OCI-LY1 (cell line): ENCODE measurements around the gene NCS1.

Source experiments
- H2AFZ ChIP-seq: fragments of 200-600 bp; sonication (generic), shearing (Covaris generic); 2 replicates; pipeline ENCODE4 v1.6.0; 2014; ENCODE audit warnings: antibody characterized with exemption, mild to moderate bottlenecking, low read length
- H3F3A ChIP-seq: fragments of 200-600 bp; sonication (generic), shearing (Covaris generic); 2 replicates; pipeline ENCODE4 v1.6.0; 2014; ENCODE audit warnings: mild to moderate bottlenecking, antibody characterized with exemption, low read length, moderate library complexity; ENCODE audit not compliant: insufficient read depth
- H3K27ac ChIP-seq: fragments of 200-600 bp; sonication (generic); 2 replicates; pipeline ENCODE4 v1.5.1; 2014; ENCODE audit warnings: low read length, mixed run types, mild to moderate bottlenecking, low read depth; ENCODE audit not compliant: poor library complexity, severe bottlenecking
- H3K27me3 ChIP-seq: fragments of 200-600 bp; sonication (generic); 2 replicates; pipeline ENCODE4 v1.6.0; 2014; ENCODE audit warnings: antibody characterized with exemption, mild to moderate bottlenecking, low read length, moderate library complexity; ENCODE audit not compliant: insufficient read depth
- H3K36me3 ChIP-seq: fragments of 200-600 bp; sonication (generic); 2 replicates; pipeline ENCODE4 v1.6.1; 2014; ENCODE audit warnings: mild to moderate bottlenecking, antibody characterized with exemption, low read length, moderate library complexity, mixed read lengths; ENCODE audit not compliant: insufficient read depth
- H3K4me1 ChIP-seq: fragments of 200-600 bp; sonication (generic); 2 replicates; pipeline ENCODE4 v1.5.1; 2014; ENCODE audit warnings: mild to moderate bottlenecking, low read length, moderate library complexity; ENCODE audit not compliant: insufficient read depth, severe bottlenecking
- H3K4me2 ChIP-seq: fragments of 200-600 bp; sonication (generic), shearing (Covaris generic); 2 replicates; pipeline ENCODE4 v1.6.1; 2014; ENCODE audit warnings: low read length
- H3K4me3 ChIP-seq: fragments of 200-600 bp; sonication (generic); 2 replicates; pipeline ENCODE4 v1.5.1; 2014; ENCODE audit warnings: low read length, low read depth, mild to moderate bottlenecking, mixed read lengths; ENCODE audit not compliant: poor library complexity, severe bottlenecking
- H3K79me2 ChIP-seq: fragments of 200-600 bp; shearing (Covaris generic); 2 replicates; pipeline ENCODE4 v1.6.1; 2016; ENCODE audit warnings: mixed run types, low read length, mixed read lengths; ENCODE audit not compliant: insufficient read depth
- H3K9ac ChIP-seq: fragments of 200-600 bp; sonication (generic), shearing (Covaris generic); 2 replicates; pipeline ENCODE4 v1.6.1; 2014; ENCODE audit warnings: mild to moderate bottlenecking, low read length, mixed read lengths
- H3K9me2 ChIP-seq: fragments of 200-600 bp; sonication (generic), shearing (Covaris generic); 2 replicates; pipeline ENCODE4 v1.6.1; 2014; ENCODE audit warnings: low read depth, mild to moderate bottlenecking, low read length, mixed read lengths
- H3K9me3 ChIP-seq: fragments of 200-600 bp; shearing (Covaris generic); 2 replicates; pipeline ENCODE4 v1.6.1; 2014; ENCODE audit warnings: low read length, mixed read lengths
- H4K20me1 ChIP-seq: fragments of 200-600 bp; sonication (generic), shearing (Covaris generic); 2 replicates; pipeline ENCODE4 v1.6.0; 2016; ENCODE audit warnings: mild to moderate bottlenecking, low read length; ENCODE audit not compliant: insufficient read depth
- EZH2 ChIP-seq: fragments of 200-600 bp; sonication (generic), shearing (Covaris generic); IDR thresholded peaks from 2 replicates; pipeline ENCODE4 v1.8.0; 2017; ENCODE audit warnings: borderline replicate concordance, mixed run types, mild to moderate bottlenecking, antibody characterized with exemption, low read length, moderate library complexity, mixed read lengths
- TF ChIP-seq, protein P1 (sequence below): fragments of 200-600 bp; sonication (generic), shearing (Covaris generic); IDR thresholded peaks from 2 replicates; pipeline ENCODE4 v1.5.1; 2017; ENCODE audit warnings: mild to moderate bottlenecking, antibody characterized with exemption, low read length, moderate library complexity, mixed read lengths

The NCS1 gene

DNA sequence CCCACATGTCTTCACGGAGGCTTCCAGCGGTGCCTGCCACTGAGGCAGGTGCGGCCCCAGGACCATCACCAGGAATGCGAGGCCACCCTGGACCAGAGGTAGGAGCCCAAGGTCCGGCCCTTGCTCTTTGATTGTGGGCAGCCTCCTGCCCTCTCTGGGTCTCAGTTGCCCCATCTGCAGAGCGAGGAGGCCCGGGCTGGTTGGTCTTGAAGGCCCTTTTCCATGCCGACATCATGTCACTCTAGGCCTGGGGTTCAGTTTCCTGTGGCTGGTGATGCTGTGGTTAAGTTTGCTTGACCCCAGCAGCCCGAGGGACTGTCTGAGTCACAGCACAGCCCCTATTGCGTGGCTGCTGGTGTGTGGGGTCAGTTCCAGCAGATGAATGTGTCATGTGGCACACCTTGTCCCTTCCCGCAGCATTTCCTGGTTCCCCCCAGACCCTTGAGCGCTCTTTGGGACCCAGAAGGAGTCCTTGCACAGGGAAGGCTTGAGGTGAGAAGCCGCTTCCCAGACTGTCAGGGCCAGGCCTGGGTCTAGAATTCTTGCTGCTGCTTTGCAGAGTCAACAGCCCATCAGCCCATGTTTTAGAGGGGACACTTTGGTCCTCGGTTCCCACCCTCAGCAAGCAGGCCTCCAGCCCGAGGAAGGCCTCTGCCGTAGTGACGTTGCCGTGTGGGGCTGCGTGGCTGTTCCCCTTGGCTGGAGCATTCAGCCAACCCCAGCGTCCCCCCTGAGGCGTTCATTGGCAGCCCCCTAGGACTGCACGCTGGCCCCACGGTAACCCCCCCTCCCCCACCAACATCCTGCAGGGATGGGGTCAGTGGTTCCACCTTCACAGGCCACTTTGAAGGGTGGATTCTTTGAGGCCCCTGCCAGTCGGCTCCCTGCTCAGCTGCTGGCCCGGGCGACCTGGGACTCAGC lies 62.4 kb downstream of the NCS1 start:
- Histone ChIP-seq H3K79me2 (no peaks in the 10 kb centered on the region), H3K36me3 (no peaks in the 10 kb centered on the region), H3K9ac (no peak overlapping the region), H3K9me3 (no peaks in the 10 kb centered on the region), H3K4me3 (no peak overlapping the region), H3F3A (no peaks in the 10 kb centered on the region), H3K9me2 (no peaks in the 10 kb centered on the region), H3K27me3 (no peaks in the 10 kb centered on the region), H3K4me1 (peaks cover 24% of the 10 kb centered on the region), H3K27ac (no peak overlapping the region), H4K20me1 (no peaks in the 10 kb centered on the region), H3K4me2 (no peak overlapping the region), H2AFZ (no peak overlapping the region)
- TF ChIP-seq EZH2, result no peak
- TF ChIP-seq, protein P1, sequence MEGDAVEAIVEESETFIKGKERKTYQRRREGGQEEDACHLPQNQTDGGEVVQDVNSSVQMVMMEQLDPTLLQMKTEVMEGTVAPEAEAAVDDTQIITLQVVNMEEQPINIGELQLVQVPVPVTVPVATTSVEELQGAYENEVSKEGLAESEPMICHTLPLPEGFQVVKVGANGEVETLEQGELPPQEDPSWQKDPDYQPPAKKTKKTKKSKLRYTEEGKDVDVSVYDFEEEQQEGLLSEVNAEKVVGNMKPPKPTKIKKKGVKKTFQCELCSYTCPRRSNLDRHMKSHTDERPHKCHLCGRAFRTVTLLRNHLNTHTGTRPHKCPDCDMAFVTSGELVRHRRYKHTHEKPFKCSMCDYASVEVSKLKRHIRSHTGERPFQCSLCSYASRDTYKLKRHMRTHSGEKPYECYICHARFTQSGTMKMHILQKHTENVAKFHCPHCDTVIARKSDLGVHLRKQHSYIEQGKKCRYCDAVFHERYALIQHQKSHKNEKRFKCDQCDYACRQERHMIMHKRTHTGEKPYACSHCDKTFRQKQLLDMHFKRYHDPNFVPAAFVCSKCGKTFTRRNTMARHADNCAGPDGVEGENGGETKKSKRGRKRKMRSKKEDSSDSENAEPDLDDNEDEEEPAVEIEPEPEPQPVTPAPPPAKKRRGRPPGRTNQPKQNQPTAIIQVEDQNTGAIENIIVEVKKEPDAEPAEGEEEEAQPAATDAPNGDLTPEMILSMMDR, result no peak

DNA sequence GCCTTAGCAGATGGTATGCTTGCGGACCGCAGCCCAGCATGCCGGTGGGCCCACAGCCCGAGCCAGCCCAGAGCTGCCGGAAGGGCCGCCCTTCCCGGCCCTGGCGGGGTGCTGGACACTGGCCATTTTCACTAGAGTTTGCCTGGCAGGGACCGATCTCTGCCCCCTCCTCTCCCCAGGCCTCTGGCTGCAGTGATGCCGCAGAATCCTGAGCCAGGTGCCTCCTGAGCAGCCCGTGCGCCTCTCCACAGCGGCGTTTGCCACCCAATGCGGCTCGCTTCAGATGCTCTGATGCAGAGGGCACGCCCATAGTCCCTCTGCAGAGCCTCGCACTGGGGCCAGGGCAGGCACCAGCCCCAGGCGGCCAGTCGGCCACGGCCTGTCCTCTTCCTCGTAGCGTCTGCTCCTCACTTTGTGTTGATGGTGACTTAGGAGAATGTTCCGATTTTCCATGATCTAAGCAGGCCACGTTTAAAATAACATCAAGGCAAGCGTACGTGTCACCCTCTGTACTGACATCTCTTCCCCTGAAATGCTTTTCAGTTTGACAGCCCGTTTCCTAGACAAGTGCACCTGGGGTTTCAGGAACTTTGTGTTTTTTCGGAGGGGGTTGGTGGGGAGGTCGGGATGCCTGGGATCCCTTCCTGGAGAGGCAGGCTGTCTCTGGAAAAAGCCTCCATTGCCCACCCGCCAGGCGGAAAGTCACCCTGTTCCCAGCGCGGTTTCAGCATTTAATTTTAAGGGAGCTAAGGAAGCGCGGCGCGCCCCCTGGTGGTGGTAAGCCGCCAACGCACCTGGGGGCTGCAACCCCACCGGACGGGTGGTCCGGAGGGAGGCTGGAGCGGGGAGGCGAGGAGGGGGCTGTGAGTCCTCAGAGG lies 63.6 kb downstream of the NCS1 start:
- Histone ChIP-seq H3K4me2 (peak overlapping the region; percentile 20; the same call in 1 of the 2 replicates), H3K36me3 (no peaks in the 10 kb centered on the region), H3F3A (no peaks in the 10 kb centered on the region), H3K9me3 (no peaks in the 10 kb centered on the region), H3K4me1 (peaks cover 36% of the 10 kb centered on the region), H3K9ac (no peak overlapping the region), H3K79me2 (no peaks in the 10 kb centered on the region), H3K4me3 (no peak overlapping the region), H4K20me1 (no peaks in the 10 kb centered on the region), H3K9me2 (no peaks in the 10 kb centered on the region), H3K27ac (no peak overlapping the region), H2AFZ (no peak overlapping the region), H3K27me3 (no peaks in the 10 kb centered on the region)
- TF ChIP-seq, protein P1, result peak; percentile 97
- TF ChIP-seq EZH2, result no peak

DNA sequence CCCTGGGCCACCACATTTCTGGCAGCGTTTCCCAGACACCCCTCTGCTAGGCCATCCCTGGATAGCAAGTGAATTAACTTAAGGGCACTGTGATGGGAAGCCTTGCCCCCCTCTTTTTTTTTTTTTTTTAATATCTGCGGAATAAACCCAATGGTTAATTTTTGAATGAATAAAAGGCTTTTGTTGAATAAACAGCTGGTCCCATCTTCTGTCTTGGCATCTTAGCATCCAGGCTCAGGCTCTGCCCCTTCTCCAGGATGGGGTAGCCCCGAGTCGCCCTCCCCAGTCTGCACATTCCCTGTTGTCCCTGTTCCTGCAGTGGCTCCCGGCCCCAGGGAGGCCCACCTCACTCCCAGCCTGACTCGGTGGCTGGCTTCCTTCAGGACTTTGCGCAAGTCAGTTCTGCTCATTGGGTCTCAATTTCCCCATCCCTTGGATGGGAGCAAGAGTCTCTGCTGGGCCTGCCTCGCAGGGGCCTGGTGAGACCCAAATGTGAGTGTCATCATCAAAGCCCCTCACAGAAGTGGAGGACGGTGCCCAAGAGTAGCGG lies 64.3 kb downstream of the NCS1 start:
- Histone ChIP-seq H3K4me3 (no peak overlapping the region), H4K20me1 (no peaks in the 10 kb centered on the region), H3F3A (no peaks in the 10 kb centered on the region), H3K27ac (no peak overlapping the region), H3K9ac (no peak overlapping the region), H3K27me3 (no peaks in the 10 kb centered on the region), H3K9me3 (no peaks in the 10 kb centered on the region), H3K36me3 (no peaks in the 10 kb centered on the region), H3K4me1 (peaks cover 39% of the 10 kb centered on the region), H3K79me2 (no peaks in the 10 kb centered on the region), H2AFZ (no peak overlapping the region), H3K4me2 (no peak overlapping the region; the same call in 1 of the 2 replicates), H3K9me2 (no peaks in the 10 kb centered on the region)
- no peak for TF ChIP-seq EZH2
- TF ChIP-seq, protein P1, result no peak
